ENCODE measurements around the gene GPR183. TPM values are rescaled to one million over a fixed set of nuclear protein-coding genes. Genes with fewer than 3 reads are reported as not detected.

GPR183 gene
- total RNA-seq, 1 donor from 2014 or later = 4.7 TPM

GRCh38 chr13:99298056-99298455 lies 9.1 kb downstream of the GPR183 start:
- Histone ChIP-seq H3K9me3 (ENCODE audit: control insufficient read depth in 3 of 3, low read length in 3 of 3) (no peaks in the 10 kb centered on the region), H3K36me3 (ENCODE audit: control insufficient read depth in 3 of 3, insufficient read depth in 3 of 3, low read length in 3 of 3) (no peaks in the 10 kb centered on the region), H3K27me3 (ENCODE audit: control insufficient read depth in 3 of 3, insufficient read depth in 3 of 3, low read length in 3 of 3) (no peaks in the 10 kb centered on the region), H3K27ac (ENCODE audit: low read depth, low read length) (no peak overlapping the region), H3K9ac (ENCODE audit: low read depth in 1 of 3, low read length in 3 of 3) (no peak overlapping the region), H3K4me1 (ENCODE audit: control insufficient read depth in 3 of 3, insufficient read depth in 3 of 3, low read length in 3 of 3) (peaks cover 0 to 3% (median 0%) of the 10 kb centered on the region in 3 donors), H3K4me3 (ENCODE audit: low read length in 3 of 3) (no peak overlapping the region)

- Histone ChIP-seq H3K27me3 (ENCODE audit: control insufficient read depth in 3 of 3, insufficient read depth in 3 of 3, low read length in 3 of 3) (no peaks in the 10 kb centered on the region), H3K36me3 (ENCODE audit: control insufficient read depth in 3 of 3, insufficient read depth in 3 of 3, low read length in 3 of 3) (no peaks in the 10 kb centered on the region), H3K9me3 (ENCODE audit: control insufficient read depth in 3 of 3, low read length in 3 of 3) (no peaks in the 10 kb centered on the region), H3K4me1 (ENCODE audit: control insufficient read depth in 3 of 3, insufficient read depth in 3 of 3, low read length in 3 of 3) (peaks cover 0 to 3% (median 0%) of the 10 kb centered on the region in 3 donors), H3K27ac (ENCODE audit: low read depth, low read length) (no peak overlapping the region), H3K4me3 (ENCODE audit: low read length in 3 of 3) (no peak overlapping the region), H3K9ac (ENCODE audit: low read depth in 1 of 3, low read length in 3 of 3) (no peak overlapping the region)
These were observed 9.9 kb downstream of the GPR183 start for GRCh38 chr13:99297331-99297730.

GRCh38 chr13:99296398-99296797 lies 10.8 kb downstream of the GPR183 start:
- no peaks in the 10 kb centered on the region for H3K36me3 ChIP-seq (ENCODE audit: control insufficient read depth in 3 of 3, insufficient read depth in 3 of 3, low read length in 3 of 3)
- H3K4me3 ChIP-seq (ENCODE audit: low read length in 3 of 3) = no peak overlapping the region
- no peaks in the 10 kb centered on the region for H3K9me3 ChIP-seq (ENCODE audit: control insufficient read depth in 3 of 3, low read length in 3 of 3)
- peaks cover 0 to 3% (median 0%) of the 10 kb centered on the region in 3 donors for H3K4me1 ChIP-seq (ENCODE audit: control insufficient read depth in 3 of 3, insufficient read depth in 3 of 3, low read length in 3 of 3)
- no peaks in the 10 kb centered on the region for H3K27me3 ChIP-seq (ENCODE audit: control insufficient read depth in 3 of 3, insufficient read depth in 3 of 3, low read length in 3 of 3)
- no peak overlapping the region for H3K9ac ChIP-seq (ENCODE audit: low read depth in 1 of 3, low read length in 3 of 3)
- H3K27ac ChIP-seq (ENCODE audit: low read depth, low read length) = peak overlapping the region; percentile 20

- Histone ChIP-seq H3K4me1 (ENCODE audit: control insufficient read depth in 3 of 3, insufficient read depth in 3 of 3, low read length in 3 of 3) (peaks cover 0 to 6% (median 0%) of the 10 kb centered on the region in 3 donors), H3K27ac (ENCODE audit: low read depth, low read length) (no peak overlapping the region), H3K9ac (ENCODE audit: low read depth in 1 of 3, low read length in 3 of 3) (no peak overlapping the region), H3K36me3 (ENCODE audit: control insufficient read depth in 3 of 3, insufficient read depth in 3 of 3, low read length in 3 of 3) (no peaks in the 10 kb centered on the region), H3K27me3 (ENCODE audit: control insufficient read depth in 3 of 3, insufficient read depth in 3 of 3, low read length in 3 of 3) (no peaks in the 10 kb centered on the region), H3K9me3 (ENCODE audit: control insufficient read depth in 3 of 3, low read length in 3 of 3) (no peaks in the 10 kb centered on the region), H3K4me3 (ENCODE audit: low read length in 3 of 3) (no peak overlapping the region)
These were observed 11.5 kb downstream of the GPR183 start for GRCh38 chr13:99295488-99296252.

GRCh38 chr13:99294958-99295357 lies 12.2 kb downstream of the GPR183 start:
- H3K4me3 ChIP-seq (ENCODE audit: low read length in 3 of 3) = no peak overlapping the region
- no peak overlapping the region for H3K27ac ChIP-seq (ENCODE audit: low read depth, low read length)
- H3K9ac ChIP-seq (ENCODE audit: low read depth in 1 of 3, low read length in 3 of 3) = no peak overlapping the region
- H3K9me3 ChIP-seq (ENCODE audit: control insufficient read depth in 3 of 3, low read length in 3 of 3) = no peaks in the 10 kb centered on the region
- no peaks in the 10 kb centered on the region for H3K36me3 ChIP-seq (ENCODE audit: control insufficient read depth in 3 of 3, insufficient read depth in 3 of 3, low read length in 3 of 3)
- H3K4me1 ChIP-seq (ENCODE audit: control insufficient read depth in 3 of 3, insufficient read depth in 3 of 3, low read length in 3 of 3) = peaks cover 0 to 7% (median 0%) of the 10 kb centered on the region in 3 donors
- no peaks in the 10 kb centered on the region for H3K27me3 ChIP-seq (ENCODE audit: control insufficient read depth in 3 of 3, insufficient read depth in 3 of 3, low read length in 3 of 3)

- Histone ChIP-seq H3K4me3 (ENCODE audit: low read length in 3 of 3) (no peak overlapping the region), H3K36me3 (ENCODE audit: control insufficient read depth in 3 of 3, insufficient read depth in 3 of 3, low read length in 3 of 3) (no peaks in the 10 kb centered on the region), H3K9me3 (ENCODE audit: control insufficient read depth in 3 of 3, low read length in 3 of 3) (no peaks in the 10 kb centered on the region), H3K27me3 (ENCODE audit: control insufficient read depth in 3 of 3, insufficient read depth in 3 of 3, low read length in 3 of 3) (no peaks in the 10 kb centered on the region), H3K9ac (ENCODE audit: low read depth in 1 of 3, low read length in 3 of 3) (no peak overlapping the region), H3K27ac (ENCODE audit: low read depth, low read length) (no peak overlapping the region), H3K4me1 (ENCODE audit: control insufficient read depth in 3 of 3, insufficient read depth in 3 of 3, low read length in 3 of 3) (peaks cover 0 to 7% (median 0%) of the 10 kb centered on the region in 3 donors)
These were observed 13.0 kb downstream of the GPR183 start for GRCh38 chr13:99294198-99294597.

GRCh38 chr13:99293178-99293577 lies 14.0 kb downstream of the GPR183 start:
- Histone ChIP-seq H3K4me3 (ENCODE audit: low read length in 3 of 3) (no peak overlapping the region), H3K27ac (ENCODE audit: low read depth, low read length) (no peak overlapping the region), H3K9me3 (ENCODE audit: control insufficient read depth in 3 of 3, low read length in 3 of 3) (no peaks in the 10 kb centered on the region), H3K36me3 (ENCODE audit: control insufficient read depth in 3 of 3, insufficient read depth in 3 of 3, low read length in 3 of 3) (no peaks in the 10 kb centered on the region), H3K27me3 (ENCODE audit: control insufficient read depth in 3 of 3, insufficient read depth in 3 of 3, low read length in 3 of 3) (no peaks in the 10 kb centered on the region), H3K9ac (ENCODE audit: low read depth in 1 of 3, low read length in 3 of 3) (no peak overlapping the region), H3K4me1 (ENCODE audit: control insufficient read depth in 3 of 3, insufficient read depth in 3 of 3, low read length in 3 of 3) (peaks cover under 1 to 7% (median 3%) of the 10 kb centered on the region in 3 donors)

GRCh38 chr13:99290894-99291293 lies 16.3 kb downstream of the GPR183 start:
- H3K9ac ChIP-seq (ENCODE audit: low read depth in 1 of 3, low read length in 3 of 3) = no peak overlapping the region
- no peak overlapping the region for H3K27ac ChIP-seq (ENCODE audit: low read depth, low read length)
- no peaks in the 10 kb centered on the region for H3K27me3 ChIP-seq (ENCODE audit: control insufficient read depth in 3 of 3, insufficient read depth in 3 of 3, low read length in 3 of 3)
- no peaks in the 10 kb centered on the region for H3K36me3 ChIP-seq (ENCODE audit: control insufficient read depth in 3 of 3, insufficient read depth in 3 of 3, low read length in 3 of 3)
- H3K4me1 ChIP-seq (ENCODE audit: control insufficient read depth in 3 of 3, insufficient read depth in 3 of 3, low read length in 3 of 3) = peaks cover 7 to 23% (median 14%) of the 10 kb centered on the region in 3 donors
- no peaks in the 10 kb centered on the region for H3K9me3 ChIP-seq (ENCODE audit: control insufficient read depth in 3 of 3, low read length in 3 of 3)
- H3K4me3 ChIP-seq (ENCODE audit: low read length in 3 of 3) = no peak overlapping the region

- Histone ChIP-seq H3K4me1 (ENCODE audit: control insufficient read depth in 3 of 3, insufficient read depth in 3 of 3, low read length in 3 of 3) (peaks cover 12 to 25% (median 17%) of the 10 kb centered on the region in 3 donors), H3K9ac (ENCODE audit: low read depth in 1 of 3, low read length in 3 of 3) (no peak overlapping the region), H3K36me3 (ENCODE audit: control insufficient read depth in 3 of 3, insufficient read depth in 3 of 3, low read length in 3 of 3) (no peaks in the 10 kb centered on the region), H3K27ac (ENCODE audit: low read depth, low read length) (no peak overlapping the region), H3K4me3 (ENCODE audit: low read length in 3 of 3) (no peak overlapping the region), H3K27me3 (ENCODE audit: control insufficient read depth in 3 of 3, insufficient read depth in 3 of 3, low read length in 3 of 3) (no peaks in the 10 kb centered on the region), H3K9me3 (ENCODE audit: control insufficient read depth in 3 of 3, low read length in 3 of 3) (no peaks in the 10 kb centered on the region)
These were observed 17.4 kb downstream of the GPR183 start for GRCh38 chr13:99289674-99290337.

- H3K9ac ChIP-seq (ENCODE audit: low read depth in 1 of 3, low read length in 3 of 3) = no peak overlapping the region
- no peak overlapping the region for H3K4me3 ChIP-seq (ENCODE audit: low read length in 3 of 3)
- no peaks in the 10 kb centered on the region for H3K36me3 ChIP-seq (ENCODE audit: control insufficient read depth in 3 of 3, insufficient read depth in 3 of 3, low read length in 3 of 3)
- no peak overlapping the region for H3K27ac ChIP-seq (ENCODE audit: low read depth, low read length)
- no peaks in the 10 kb centered on the region for H3K27me3 ChIP-seq (ENCODE audit: control insufficient read depth in 3 of 3, insufficient read depth in 3 of 3, low read length in 3 of 3)
- H3K4me1 ChIP-seq (ENCODE audit: control insufficient read depth in 3 of 3, insufficient read depth in 3 of 3, low read length in 3 of 3) = peaks cover 12 to 25% (median 17%) of the 10 kb centered on the region in 3 donors
- H3K9me3 ChIP-seq (ENCODE audit: control insufficient read depth in 3 of 3, low read length in 3 of 3) = no peaks in the 10 kb centered on the region
These were observed 17.9 kb downstream of the GPR183 start for GRCh38 chr13:99289271-99289670.

Data from skeletal muscle tissue (tissue), 4 donors.